Endothelial cell of umbilical vein (primary cell): Measurements from ENCODE around the gene GM2A. TPM values are rescaled to one million over a fixed set of nuclear protein-coding genes. Genes with fewer than 3 reads are reported as not detected.

Experiments
- BruUV-seq: library from RNA; stranded (reverse); fragments of 400-500 nt; replicated peaks from 2 replicates; lab custom pipeline; 2021; lab: Mats Ljungman, UMichigan
- CTCF ChIA-PET: fragments of 300-600, 350-600 bp; sonication (Branson Sonifier 250); formaldehyde crosslinking; loops from one replicate; lab custom pipeline; 2021; ENCODE audit warnings: antibody characterized with exemption, inconsistent platforms; lab: Charles Lee
- POLR2A ChIA-PET: fragments of 300-600, 350-600 bp; sonication (Branson Sonifier 250); formaldehyde crosslinking; loops from one replicate; lab custom pipeline; 2021; ENCODE audit warnings: antibody characterized with exemption, inconsistent platforms; lab: Charles Lee
- DNase-seq: peaks from one replicate; pipeline ENCODE4 v3.0.0-alpha.2; 2011; ENCODE audit warnings: low read depth, low spot score
- FAIRE-seq: peaks from 2 replicates; lab custom pipeline; 2011; peaks lifted over from hg19 to GRCh38; lab: Jason Lieb, UNC
- H2AFZ ChIP-seq: 2 replicates; pipeline ENCODE4 v1.6.0; 2012; ENCODE audit warnings: low read depth, low read length, control low read depth, inconsistent platforms
- H3K27ac ChIP-seq: 2 replicates; pipeline ENCODE4 v1.5.1; 2011; ENCODE audit warnings: low read depth, mild to moderate bottlenecking, control low read depth, low read length, moderate library complexity; ENCODE audit not compliant: insufficient read depth
- H3K27me3 ChIP-seq, 2 experiments: 2 replicates each; pipeline versions ENCODE4 v1.6.0 to v1.6.1; 2011; ENCODE audit warnings: low read length in 2 of 2, mixed read lengths in 1 of 2; ENCODE audit not compliant: control insufficient read depth in 2 of 2, insufficient read depth in 2 of 2
- H3K36me3 ChIP-seq, 2 experiments: 2 replicates in 1 of 2; 3 replicates in 1 of 2; pipeline ENCODE4 v1.5.1; 2011; ENCODE audit warnings: low read length in 2 of 2, mild to moderate bottlenecking in 1 of 2, moderate library complexity in 1 of 2; ENCODE audit not compliant: control insufficient read depth in 2 of 2, insufficient read depth in 2 of 2; ENCODE audit errors: extremely low read depth in 1 of 2
- H3K4me1 ChIP-seq: 3 replicates; pipeline ENCODE4 v1.5.1; 2011; ENCODE audit warnings: mild to moderate bottlenecking, low read length; ENCODE audit not compliant: control insufficient read depth, insufficient read depth; ENCODE audit errors: extremely low read depth
- H3K4me2 ChIP-seq: 2 replicates; pipeline ENCODE4 v1.6.1; 2011; ENCODE audit warnings: low read length, control low read depth, mixed read lengths; ENCODE audit not compliant: insufficient read depth
- H3K4me3 ChIP-seq, 3 experiments: fragments of 200-600 bp in 1 of 3; sonication (generic), shearing (Covaris generic) in 1 of 3; replicated peaks in 1 of 3; 2 replicates each; pipeline ENCODE4 v1.5.1; 2011 to 2016; ENCODE audit warnings: control low read depth in 3 of 3, low read length in 3 of 3, mild to moderate bottlenecking in 2 of 3, inconsistent platforms in 1 of 3, low read depth in 1 of 3, moderate library complexity in 1 of 3; ENCODE audit not compliant: insufficient read depth in 1 of 3
- H3K79me2 ChIP-seq: 2 replicates; pipeline ENCODE4 v1.6.0; 2012; ENCODE audit warnings: low read length, inconsistent platforms; ENCODE audit not compliant: control insufficient read depth, insufficient read depth
- H3K9ac ChIP-seq: replicated peaks from 2 replicates; pipeline ENCODE3; 2011; ENCODE audit warnings: low read length, control low read depth; ENCODE audit not compliant: insufficient read depth; ENCODE audit errors: extremely low read depth
- H3K9me1 ChIP-seq: replicated peaks from 3 replicates; pipeline ENCODE4 v1.6.0; 2011; ENCODE audit warnings: mild to moderate bottlenecking, low read length; ENCODE audit not compliant: control insufficient read depth, insufficient read depth; ENCODE audit errors: extremely low read depth
- H3K9me3 ChIP-seq: replicated peaks from 2 replicates; pipeline ENCODE4 v1.5.1; 2012; ENCODE audit warnings: low read length, inconsistent platforms; ENCODE audit not compliant: control insufficient read depth, insufficient read depth
- H4K20me1 ChIP-seq: replicated peaks from 2 replicates; pipeline ENCODE3; 2011; ENCODE audit warnings: mild to moderate bottlenecking, low read length; ENCODE audit not compliant: control insufficient read depth, insufficient read depth; ENCODE audit errors: extremely low read depth
- CTCF ChIP-seq, 2 donors: IDR thresholded peaks; 1 replicate in 1 of 2; 2 replicates in 1 of 2; pipeline ENCODE4 v1.5.1; 2011; ENCODE audit warnings: low read length in 2 of 2, mild to moderate bottlenecking in 2 of 2, moderate library complexity in 2 of 2, control low read depth in 1 of 2, inconsistent platforms in 1 of 2, low read depth in 1 of 2; ENCODE audit not compliant: insufficient read depth in 1 of 2; ENCODE audit errors: extremely low read depth in 1 of 2
- EZH2 ChIP-seq: IDR thresholded peaks from 2 replicates; pipeline ENCODE4 v1.6.1; 2012; ENCODE audit warnings: borderline replicate concordance, low read depth, mild to moderate bottlenecking, moderate library complexity, low read length, inconsistent platforms; ENCODE audit not compliant: severe bottlenecking
- FOS ChIP-seq: IDR thresholded peaks from 2 replicates; pipeline ENCODE4 v1.6.1; 2011; ENCODE audit warnings: mild to moderate bottlenecking, low read length, moderate library complexity, borderline replicate concordance; ENCODE audit not compliant: insufficient read depth
- GATA2 ChIP-seq: IDR thresholded peaks from 2 replicates; pipeline ENCODE4 v1.7.0; 2011; ENCODE audit warnings: low read depth, mild to moderate bottlenecking, moderate library complexity, mixed read lengths, low read length; ENCODE audit not compliant: insufficient read length, insufficient read depth
- JUN ChIP-seq: IDR thresholded peaks from 2 replicates; pipeline ENCODE4 v1.6.1; 2011; ENCODE audit warnings: borderline replicate concordance, low read depth; ENCODE audit not compliant: insufficient read length, insufficient read depth
- MAX ChIP-seq: IDR thresholded peaks from 2 replicates; pipeline ENCODE4 v1.6.1; 2011; ENCODE audit not compliant: insufficient read depth, insufficient read length
- MYC ChIP-seq: IDR thresholded peaks from one replicate; pipeline ENCODE4 v1.6.1; 2011; ENCODE audit warnings: mild to moderate bottlenecking, low read depth, low read length
- POLR2A ChIP-seq: IDR thresholded peaks from 2 replicates; pipeline ENCODE4 v1.6.1; 2012; ENCODE audit warnings: low read depth, mild to moderate bottlenecking, control low read depth, low read length
- POLR2AphosphoS5 ChIP-seq: IDR thresholded peaks from 2 replicates; pipeline ENCODE4 v1.6.1; 2012; ENCODE audit warnings: low read depth, mild to moderate bottlenecking, control low read depth, low read length, moderate library complexity; ENCODE audit not compliant: insufficient read depth
- dilution Hi-C: fragments of 300-500 bp; cut with MboI; formaldehyde crosslinking; loops from one replicate; pipeline ENCODE4 v1.15.0; 2019; ENCODE audit warnings: low sequenced_read_pairs; ENCODE audit not compliant: extremely low pct_ligation_motif_present
- intact Hi-C: fragments of 100-400 bp; cut with micrococcal nuclease; formaldehyde crosslinking; loops from one replicate; pipeline ENCODE4 v1.10.0; 2022
- polyA plus RNA-seq, 4 experiments: library from polyadenylated mRNA; depleted of rRNA in 3 of 4; stranded (reverse) in 3 of 4; unstranded in 1 of 4; fragments of >200 nt; gene quantifications; 2 replicates each; pipeline versions ENCODE4 v1.2.1 to v1.2.3, GENCODE V29; 2011 to 2012; ENCODE audit warnings: missing spikeins in 1 of 4
- total RNA-seq: library from RNA; stranded (reverse); gene quantifications from 2 replicates; pipeline ENCODE4 v1.2.3, GENCODE V29; 2021

The GM2A gene
- total and polyA plus RNA-seq, 2 donors (not counting 3 experiments of a cell fraction or from before 2014, with no cell fraction given) = 14.0 to 21.2 TPM

GRCh38 chr5:151216781-151217180 is 36.2 kb upstream of the GM2A start:
- CTCF ChIA-PET = no interaction called here
- TF ChIP-seq MAX (no peak), CTCF (IDR thresholded peaks at IDR 0.05; ENCODE audit: extremely low read depth in 1 of 2, insufficient read depth in 1 of 2, low read depth in 1 of 2, low read length in 2 of 2) (no peak), GATA2 (no peak), EZH2 (no peak), FOS (no peak), POLR2AphosphoS5 (no peak), POLR2A (no peak), JUN (no peak), MYC (no peak)
- dilution Hi-C loops = no loop called here

More at GRCh38 chr5:151216781-151217180, 36.2 kb upstream of the GM2A start:
- Histone ChIP-seq H3K36me3 (no peaks in the 10 kb centered on the region), H3K9me3 (no peaks in the 10 kb centered on the region), H3K4me1 (peaks cover 10% of the 10 kb centered on the region), H3K9me1 (no peaks in the 10 kb centered on the region), H4K20me1 (no peaks in the 10 kb centered on the region), H3K27ac (no peak overlapping the region), H3K79me2 (no peaks in the 10 kb centered on the region), H2AFZ (no peak overlapping the region), H3K27me3 (no peaks in the 10 kb centered on the region), H3K4me2 (no peak overlapping the region), H3K4me3 (no peak overlapping the region), H3K9ac (no peak overlapping the region)
- BruUV-seq = no TSS peak
- DNase-seq = no peak
- POLR2A ChIA-PET = no interaction called here
- FAIRE-seq = no peak
- intact Hi-C loops = no loop called here
